NCI-H345 treated with DMSO at 0.1 percent for 48 hours (cell line): Measurements from ENCODE around the gene DNAH2.

Experiments used
- DNase-seq: peaks from one replicate; lab custom pipeline; 2025; ENCODE audit not compliant: unreplicated experiment; lab: John Stamatoyannopoulos, UW

The DNAH2 gene

GRCh38 chr17:7864995-7865650 is 147.6 kb downstream of the DNAH2 start:
- no peak for DNase-seq

DNA sequence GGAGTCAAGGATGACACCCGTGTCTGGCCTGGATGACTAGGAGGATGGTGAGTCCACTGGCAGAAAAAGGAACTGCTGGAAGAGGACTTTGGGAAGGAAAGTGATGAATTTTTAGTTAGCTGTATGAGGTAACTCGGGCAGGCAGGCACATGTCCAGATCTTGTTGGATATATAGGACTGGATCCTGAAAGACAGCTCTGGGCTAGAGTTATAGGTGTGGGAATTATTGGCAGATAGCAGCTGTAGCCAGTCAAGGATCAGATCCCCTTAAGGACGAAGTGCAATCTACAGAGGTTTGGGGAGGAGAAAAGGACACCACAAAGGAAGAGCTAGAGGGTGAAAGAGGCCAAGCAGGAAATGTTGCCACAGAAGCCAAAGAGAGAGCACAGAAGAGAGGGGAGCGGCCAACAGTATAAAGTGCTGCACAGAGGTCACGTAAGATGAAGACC is 150.4 kb downstream of the DNAH2 start:
- DNase-seq = no peak

- DNase-seq = no peak
These were observed 155.5 kb downstream of the DNAH2 start for GRCh38 chr17:7873051-7873450.

GRCh38 chr17:7875804-7876370 is 158.3 kb downstream of the DNAH2 start:
- no peak for DNase-seq

DNA sequence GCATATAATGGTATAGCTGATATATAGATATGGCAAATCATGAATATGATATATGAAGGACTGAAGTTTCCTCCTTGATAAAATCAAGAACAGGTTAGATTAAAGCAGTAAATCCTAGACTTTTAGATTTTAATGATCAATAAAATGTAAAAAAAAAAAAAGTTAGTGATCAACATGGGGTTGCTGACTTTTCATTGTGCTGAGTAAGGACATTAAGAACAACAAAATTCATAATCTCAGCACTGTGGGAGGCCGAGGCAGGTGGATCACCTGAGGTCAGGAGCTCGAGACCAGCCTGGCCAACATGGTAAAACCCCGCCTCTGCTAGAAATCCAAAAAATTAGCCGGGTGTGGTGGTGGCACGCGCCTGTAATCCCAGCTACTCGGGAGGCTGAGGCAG is 160.7 kb downstream of the DNAH2 start:
- DNase-seq = no peak

- no peak for DNase-seq
These were observed 162.7 kb downstream of the DNAH2 start for GRCh38 chr17:7880076-7880868.

- DNase-seq = peak; percentile 12
These were observed 163.9 kb downstream of the DNAH2 start for GRCh38 chr17:7881276-7882054.

- DNase-seq = no peak
These were observed 164.5 kb downstream of the DNAH2 start for GRCh38 chr17:7882068-7882467.

DNA sequence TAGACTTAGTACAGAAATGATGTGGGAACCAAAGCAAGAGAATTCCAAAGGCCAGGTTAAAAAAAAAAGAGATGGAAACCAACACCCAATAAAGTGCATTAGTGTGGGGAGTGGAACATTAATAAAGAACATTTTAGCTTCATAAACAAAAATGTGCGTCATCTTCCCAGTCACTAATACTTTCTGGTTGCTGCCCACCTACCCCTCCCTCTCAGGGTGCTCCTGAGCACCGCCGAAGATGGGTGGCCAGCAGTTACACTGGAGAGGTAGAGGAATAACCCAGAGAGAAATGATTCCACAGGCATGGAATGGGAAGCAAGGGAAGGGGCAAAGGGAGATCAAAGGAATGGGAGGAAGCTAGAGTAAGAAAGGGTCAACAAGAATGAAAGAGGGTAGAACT is 165.1 kb downstream of the DNAH2 start:
- no peak for DNase-seq
